Daoy (cell line): ENCODE data around the gene AGAP1. TPM values are rescaled to one million over a fixed set of nuclear protein-coding genes. Genes with fewer than 3 reads are reported as not detected.

Experiments used
- DNase-seq: peaks from one replicate; pipeline ENCODE4 v3.0.0-alpha.2; 2015; ENCODE audit warnings: low read depth
- total RNA-seq: library from RNA; depleted of rRNA; stranded (reverse); fragments of >200 nt; shearing (Covaris generic); gene quantifications from 2 replicates; pipeline ENCODE4 v1.2.3, GENCODE V29; 2014

The AGAP1 gene
- total RNA-seq, 1 experiment from 2014 or later: 9.3 TPM

DNA sequence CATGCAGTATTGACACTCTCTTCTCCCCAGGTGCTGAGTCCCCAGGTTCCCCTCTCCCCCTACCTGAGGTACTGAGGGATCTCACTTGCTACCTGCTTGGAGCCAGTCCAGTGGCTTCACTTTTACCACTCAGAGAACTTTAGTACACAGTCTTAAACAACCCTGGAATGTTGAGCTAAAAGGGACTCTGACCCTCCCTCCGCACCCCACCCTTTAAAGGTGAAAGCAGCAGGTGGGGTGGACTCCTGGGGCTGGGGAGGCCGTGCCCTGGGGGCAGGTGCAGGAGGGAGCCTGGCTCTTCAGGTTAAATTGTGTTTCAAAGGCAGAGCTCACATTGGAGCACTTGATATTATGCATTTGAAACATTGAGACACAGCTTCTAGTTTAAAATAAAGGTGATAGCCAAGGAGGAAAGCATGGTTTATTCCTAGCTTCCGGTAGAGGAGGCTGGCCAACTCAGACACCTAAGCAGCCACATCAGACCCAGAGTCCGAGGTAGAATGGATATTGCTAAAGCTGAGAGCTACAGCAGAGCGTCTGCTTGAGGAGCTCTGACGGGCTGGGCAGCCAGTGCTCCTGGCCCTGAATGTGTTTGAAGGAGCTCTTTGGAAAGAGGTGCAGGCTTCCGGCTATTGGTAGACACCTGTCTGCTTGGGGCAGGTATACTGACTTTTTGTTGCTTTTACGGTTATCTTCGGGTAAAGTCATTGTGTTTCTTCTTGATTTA, 196.4 kb downstream of the AGAP1 start:
- DNase-seq: no peak

- no peak for DNase-seq
These were observed 197.1 kb downstream of the AGAP1 start for GRCh38 chr2:235690809-235691450.

GRCh38 chr2:235692076-235692475, 198.2 kb downstream of the AGAP1 start:
- no peak for DNase-seq

DNA sequence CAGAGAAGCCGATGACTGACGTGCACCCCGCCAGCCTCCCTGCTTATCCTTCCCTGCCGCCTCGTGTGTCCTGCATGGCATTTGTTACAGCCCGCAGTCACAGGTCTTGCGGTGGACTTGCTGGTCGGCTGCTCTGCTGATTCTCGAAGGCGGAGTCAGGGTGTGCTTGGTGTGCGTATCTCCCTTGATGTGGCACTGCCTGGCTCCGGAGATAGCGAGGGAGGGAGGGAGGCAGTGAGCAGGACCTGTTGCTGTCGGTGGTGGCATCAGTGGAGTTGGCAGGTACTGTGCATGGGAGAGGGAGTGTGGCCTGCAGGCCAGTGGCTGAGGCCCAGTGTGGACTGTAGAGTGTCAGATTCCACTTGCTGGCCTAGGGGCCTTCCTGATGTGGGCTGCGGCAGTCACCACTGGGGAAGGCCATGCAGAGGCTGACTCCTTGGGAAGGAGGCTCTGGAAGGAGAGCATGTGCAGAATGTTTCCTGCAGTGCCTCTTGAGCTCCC, 198.9 kb downstream of the AGAP1 start:
- no peak for DNase-seq

- no peak for DNase-seq
These were observed 199.4 kb downstream of the AGAP1 start for GRCh38 chr2:235693279-235693678.

GRCh38 chr2:235694721-235695601, 201.1 kb downstream of the AGAP1 start:
- DNase-seq: no peak

DNA sequence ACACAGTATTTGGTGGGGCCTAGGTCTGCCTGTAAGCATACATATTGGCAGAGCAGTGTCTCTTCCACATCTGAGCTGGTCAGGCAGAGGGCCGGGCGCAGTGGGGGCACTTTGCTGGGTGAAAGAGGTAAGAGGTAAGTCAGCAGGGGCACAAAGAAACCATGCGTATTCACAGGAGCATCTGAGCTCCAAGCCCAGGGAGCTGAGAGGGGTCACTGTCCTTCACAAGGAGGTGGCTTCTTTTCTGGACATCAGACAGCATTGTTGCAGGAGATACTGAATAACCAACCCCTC, 201.7 kb downstream of the AGAP1 start:
- no peak for DNase-seq

DNA sequence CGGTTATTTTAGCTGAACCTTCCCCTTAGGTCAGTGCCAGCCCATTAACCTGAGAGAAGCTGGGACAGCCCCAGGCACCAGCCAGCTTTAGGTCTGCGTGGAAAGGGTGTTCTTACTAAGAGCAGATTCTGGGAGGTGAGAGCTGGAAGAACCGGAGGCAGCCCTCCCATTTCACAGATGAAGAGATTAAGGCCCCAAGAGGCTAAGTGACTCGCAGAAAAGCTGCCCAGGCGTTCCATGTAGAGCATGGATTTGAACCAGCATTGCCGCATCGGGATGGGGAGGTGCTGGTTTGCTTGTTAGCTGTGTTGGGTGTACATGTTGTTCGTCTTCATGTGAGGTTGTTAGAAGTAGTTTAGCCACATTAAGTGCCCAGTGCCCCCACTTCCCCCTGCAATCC, 203.2 kb downstream of the AGAP1 start:
- DNase-seq: no peak

DNA sequence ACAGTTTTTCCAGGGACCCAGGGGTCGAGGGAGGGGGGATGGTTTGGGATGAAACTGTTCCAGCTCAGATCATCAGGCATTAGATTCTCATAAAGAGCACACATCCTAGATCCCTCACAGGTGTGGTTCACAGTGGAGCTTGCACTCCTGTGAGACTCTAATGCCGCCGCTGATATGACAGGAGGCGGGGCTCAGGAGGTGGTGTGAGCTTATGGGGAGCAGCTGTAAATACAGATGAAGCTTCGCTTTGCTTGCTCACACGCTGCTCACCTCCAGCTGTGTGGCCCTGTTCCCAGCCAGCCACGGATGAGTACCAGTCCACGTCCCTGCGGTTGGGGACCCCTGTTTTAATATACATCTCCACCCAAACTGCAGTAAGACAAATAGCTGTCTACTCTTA, 204.2 kb downstream of the AGAP1 start:
- no peak for DNase-seq

GRCh38 chr2:235698491-235698890, 204.6 kb downstream of the AGAP1 start:
- DNase-seq: no peak

- no peak for DNase-seq
These were observed 205.7 kb downstream of the AGAP1 start for GRCh38 chr2:235699576-235699975.

GRCh38 chr2:235701206-235701981, 207.6 kb downstream of the AGAP1 start:
- no peak for DNase-seq

DNA sequence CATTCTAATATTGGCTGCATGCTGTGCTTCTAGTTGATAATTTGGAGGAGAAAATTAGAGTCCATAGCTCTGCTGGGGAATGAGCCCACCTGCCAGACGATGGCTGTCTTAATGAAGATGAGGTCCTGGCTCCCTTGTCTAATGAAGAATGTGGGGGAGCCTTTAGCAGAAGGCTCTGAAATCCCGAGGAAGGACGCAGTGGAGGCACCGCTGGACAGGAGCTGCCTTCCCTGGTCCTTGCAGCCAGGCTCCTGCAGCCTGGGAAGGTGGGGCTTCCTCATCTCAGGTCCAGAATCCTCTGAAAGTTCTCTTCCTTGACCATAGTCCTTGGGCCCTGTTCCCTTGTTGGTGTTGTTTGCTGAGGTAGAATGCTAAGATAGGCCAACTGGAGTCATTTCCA, 208.3 kb downstream of the AGAP1 start:
- DNase-seq: no peak

- no peak for DNase-seq
These were observed 210.0 kb downstream of the AGAP1 start for GRCh38 chr2:235703711-235704295.

- no peak for DNase-seq
These were observed 211.5 kb downstream of the AGAP1 start for GRCh38 chr2:235705296-235705695.

DNA sequence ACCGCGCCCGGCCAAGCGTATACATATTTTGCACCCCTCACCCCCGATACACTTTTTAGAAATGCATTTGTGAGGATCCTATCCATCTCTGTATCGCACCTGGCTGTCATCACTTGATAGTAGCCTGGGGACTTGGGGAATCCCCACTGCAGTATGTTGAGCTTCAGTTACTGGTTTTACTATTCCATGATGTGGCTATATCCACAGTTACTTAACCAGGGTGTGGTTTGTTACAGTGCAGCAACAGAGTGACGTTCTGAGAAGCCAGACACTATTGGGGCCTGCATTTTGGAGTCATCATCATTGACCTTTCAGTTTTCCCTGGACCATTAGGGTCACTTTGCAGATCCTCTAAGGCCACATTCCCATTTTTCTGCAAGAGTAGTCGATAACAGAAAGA, 212.7 kb downstream of the AGAP1 start:
- DNase-seq: no peak

DNA sequence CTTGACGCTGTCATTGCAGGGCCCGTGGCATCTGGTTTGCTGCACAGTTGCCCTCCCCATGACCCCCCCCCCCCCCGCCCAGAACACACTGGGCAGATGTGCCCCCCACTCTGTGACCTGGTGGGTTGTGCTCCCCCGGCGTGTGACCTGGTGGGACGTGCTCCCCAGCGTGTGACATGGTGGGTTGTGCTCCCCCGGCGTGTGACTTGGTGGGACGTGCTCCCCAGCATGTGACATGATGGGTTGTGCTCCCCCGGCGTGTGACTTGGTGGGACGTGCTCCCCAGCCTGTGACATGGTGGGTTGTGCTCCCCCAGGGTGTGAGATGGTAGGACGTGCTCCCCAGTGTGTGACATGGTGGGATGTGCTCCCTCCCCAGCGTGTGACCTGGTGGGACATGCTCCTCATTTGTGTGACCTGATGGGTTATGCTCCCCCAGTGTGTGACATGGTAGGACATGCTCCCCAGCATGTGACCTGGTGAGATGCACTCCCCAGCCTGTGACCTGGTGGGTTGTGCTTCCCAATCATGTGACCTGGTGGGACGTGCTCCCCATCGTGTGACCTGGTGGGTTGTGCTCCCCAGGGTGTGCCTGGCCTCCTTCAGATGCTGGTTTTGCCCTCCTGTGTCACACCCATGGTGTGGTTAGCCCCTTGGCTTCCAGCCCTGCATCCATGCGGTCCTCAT, 213.7 kb downstream of the AGAP1 start:
- DNase-seq: no peak

DNA sequence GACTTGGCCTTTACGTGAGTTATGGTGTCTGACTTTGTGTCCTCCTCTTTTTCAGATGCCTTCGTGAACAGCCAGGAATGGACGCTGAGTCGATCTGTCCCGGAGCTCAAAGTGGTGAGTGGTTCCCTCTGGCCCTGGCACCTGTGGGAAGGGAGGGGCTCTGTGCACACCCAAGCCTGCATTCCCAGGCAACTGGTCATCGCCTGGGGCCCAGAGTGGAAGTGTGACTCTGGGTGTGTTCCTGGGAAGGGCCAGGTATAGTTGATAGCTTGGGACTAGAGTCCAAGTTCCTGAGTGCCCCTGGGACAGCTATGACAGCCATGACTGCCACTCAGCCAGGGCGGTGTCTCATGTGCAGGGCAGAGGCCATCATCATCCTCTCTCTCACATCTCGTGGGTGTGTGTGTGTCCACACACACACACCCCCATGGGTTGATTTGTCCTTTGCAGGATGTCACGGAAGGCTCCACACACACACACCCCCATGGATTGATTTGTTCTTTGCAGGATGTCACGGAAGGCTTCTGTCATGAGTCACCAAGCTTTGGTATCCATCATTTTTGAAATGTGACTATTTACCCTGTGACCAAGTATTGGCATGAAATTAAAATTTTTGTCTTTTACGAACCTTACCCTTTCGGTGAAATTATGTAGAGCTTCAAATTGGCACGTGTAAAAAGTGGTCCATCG, 215.4 kb downstream of the AGAP1 start:
- peak; percentile 60 for DNase-seq

DNA sequence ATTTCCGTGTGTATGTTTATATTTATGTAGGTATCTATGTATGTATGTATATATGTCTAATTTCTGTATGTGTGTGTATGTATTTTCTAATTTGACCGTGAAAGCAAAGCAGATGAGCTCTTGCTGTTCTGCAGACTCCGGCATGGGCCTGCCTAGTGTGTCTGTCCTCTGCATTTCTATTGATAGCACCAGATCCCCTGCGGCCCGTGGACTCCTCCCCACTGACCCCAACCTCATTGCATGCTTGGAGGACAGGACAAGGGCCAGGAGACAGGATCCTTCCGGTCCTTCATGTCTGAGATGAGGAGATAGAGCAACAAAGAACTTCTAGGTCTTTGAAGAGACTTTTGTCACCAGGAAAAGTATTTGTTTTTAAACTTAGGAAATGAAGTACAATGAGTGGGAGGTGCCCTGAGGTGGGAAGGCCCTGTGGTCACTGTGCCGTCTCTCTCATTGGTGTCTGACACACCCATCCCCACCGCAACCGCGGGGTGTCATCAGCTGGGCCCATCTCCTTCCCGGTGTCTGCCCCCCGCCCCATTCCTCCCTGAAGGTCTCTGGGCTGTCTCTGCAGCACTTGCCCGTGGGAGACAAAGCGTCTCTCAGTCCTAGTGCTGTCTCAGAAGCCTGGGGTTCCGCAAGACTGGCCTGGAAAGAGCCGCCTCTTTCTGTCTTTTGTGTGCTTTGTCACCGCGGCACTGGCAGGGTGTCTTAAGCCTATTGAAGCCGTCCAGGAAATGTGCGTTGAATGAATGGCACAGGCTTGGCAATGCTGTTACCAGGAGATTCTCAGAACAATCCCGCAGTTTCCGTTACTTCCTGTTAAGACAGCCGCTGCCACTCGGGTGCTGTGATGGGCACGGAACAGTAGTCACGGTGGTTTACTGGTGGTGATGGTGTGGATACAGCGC, 216.4 kb downstream of the AGAP1 start:
- no peak for DNase-seq
